Choroid plexus epithelial cell (primary cell): ENCODE data around the gene ZNF792.

ENCODE experiments used
- DNase-seq: peaks from one replicate; pipeline ENCODE4 v3.0.0-alpha.2; 2010; ENCODE audit warnings: low read depth
- H3K4me3 ChIP-seq: 2 replicates; pipeline ENCODE4 v1.5.1; 2011; ENCODE audit warnings: low read depth, mild to moderate bottlenecking, control low read depth, low read length, moderate library complexity
- TF ChIP-seq, protein P1 (sequence below): conservative IDR thresholded peaks from 2 replicates; pipeline ENCODE4 v1.5.1; 2011; ENCODE audit warnings: low read depth, mild to moderate bottlenecking, control low read depth, inconsistent platforms, low read length, moderate library complexity

ZNF792 gene

DNA sequence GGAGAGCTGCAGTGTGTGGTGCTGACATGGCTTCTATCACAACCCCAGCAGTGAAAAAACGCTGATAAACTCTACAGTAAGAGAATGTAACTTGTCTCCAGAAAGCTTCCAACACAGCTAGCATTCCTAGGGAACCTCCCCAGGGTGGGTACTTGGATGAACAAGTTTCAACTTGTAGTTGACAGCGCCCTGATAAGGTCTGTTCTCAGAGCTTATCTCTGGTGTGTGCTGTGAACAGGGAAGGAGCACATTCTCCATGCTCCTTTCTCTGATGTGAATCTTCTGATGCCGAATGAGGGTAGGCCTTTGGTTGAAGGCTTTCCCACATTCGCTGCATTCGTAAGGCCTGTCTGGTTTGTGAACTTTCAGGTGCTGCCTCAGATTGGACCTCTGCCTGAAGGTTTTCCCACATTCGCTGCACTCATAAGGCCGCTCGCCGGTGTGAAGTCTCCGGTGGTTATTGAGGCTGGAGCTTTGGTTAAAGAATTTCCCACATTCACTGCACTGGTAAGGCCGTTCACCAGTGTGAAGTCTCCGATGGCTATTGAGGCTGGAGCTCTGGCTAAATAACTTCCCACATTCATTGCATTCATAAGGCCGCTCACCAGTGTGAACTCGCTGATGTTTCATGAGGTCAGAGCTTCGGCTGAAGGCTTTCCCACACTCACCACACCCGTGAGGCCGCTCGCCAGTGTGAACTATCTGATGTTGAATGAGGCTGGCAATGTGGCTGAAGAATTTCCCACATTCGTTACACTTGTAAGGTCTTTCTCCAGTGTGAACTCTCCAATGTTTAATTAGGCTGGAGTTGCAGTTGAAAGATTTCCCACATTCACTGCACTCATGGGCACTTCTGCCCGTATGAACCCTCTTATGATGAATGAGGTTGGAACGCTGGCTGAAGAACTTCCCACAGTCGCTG lies 5.9 kb downstream of the ZNF792 start:
- H3K4me3 ChIP-seq, result no peak overlapping the region
- TF ChIP-seq, protein P1, sequence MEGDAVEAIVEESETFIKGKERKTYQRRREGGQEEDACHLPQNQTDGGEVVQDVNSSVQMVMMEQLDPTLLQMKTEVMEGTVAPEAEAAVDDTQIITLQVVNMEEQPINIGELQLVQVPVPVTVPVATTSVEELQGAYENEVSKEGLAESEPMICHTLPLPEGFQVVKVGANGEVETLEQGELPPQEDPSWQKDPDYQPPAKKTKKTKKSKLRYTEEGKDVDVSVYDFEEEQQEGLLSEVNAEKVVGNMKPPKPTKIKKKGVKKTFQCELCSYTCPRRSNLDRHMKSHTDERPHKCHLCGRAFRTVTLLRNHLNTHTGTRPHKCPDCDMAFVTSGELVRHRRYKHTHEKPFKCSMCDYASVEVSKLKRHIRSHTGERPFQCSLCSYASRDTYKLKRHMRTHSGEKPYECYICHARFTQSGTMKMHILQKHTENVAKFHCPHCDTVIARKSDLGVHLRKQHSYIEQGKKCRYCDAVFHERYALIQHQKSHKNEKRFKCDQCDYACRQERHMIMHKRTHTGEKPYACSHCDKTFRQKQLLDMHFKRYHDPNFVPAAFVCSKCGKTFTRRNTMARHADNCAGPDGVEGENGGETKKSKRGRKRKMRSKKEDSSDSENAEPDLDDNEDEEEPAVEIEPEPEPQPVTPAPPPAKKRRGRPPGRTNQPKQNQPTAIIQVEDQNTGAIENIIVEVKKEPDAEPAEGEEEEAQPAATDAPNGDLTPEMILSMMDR, result no peak
- DNase-seq, result no peak

DNA sequence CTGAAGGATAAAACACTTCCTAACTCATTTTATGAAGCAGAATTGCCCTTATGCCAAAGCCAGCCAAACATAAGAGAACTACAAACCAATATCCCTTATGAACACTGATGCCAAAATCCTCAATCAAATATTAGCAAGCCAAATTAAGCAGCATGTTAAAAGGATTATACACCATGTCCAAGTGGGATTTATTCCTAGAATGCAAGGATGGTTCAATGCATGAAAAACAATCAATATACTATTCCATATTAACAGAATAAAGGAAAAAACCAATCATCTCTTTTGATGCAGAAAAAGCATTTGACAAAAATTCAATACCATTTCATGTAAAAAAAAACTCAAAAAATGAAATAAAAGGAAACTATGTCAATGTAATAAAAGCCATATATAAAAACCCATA lies 10.9 kb downstream of the ZNF792 start:
- DNase-seq, result no peak
- TF ChIP-seq, protein P1, result no peak
- H3K4me3 ChIP-seq, result no peak overlapping the region

DNA sequence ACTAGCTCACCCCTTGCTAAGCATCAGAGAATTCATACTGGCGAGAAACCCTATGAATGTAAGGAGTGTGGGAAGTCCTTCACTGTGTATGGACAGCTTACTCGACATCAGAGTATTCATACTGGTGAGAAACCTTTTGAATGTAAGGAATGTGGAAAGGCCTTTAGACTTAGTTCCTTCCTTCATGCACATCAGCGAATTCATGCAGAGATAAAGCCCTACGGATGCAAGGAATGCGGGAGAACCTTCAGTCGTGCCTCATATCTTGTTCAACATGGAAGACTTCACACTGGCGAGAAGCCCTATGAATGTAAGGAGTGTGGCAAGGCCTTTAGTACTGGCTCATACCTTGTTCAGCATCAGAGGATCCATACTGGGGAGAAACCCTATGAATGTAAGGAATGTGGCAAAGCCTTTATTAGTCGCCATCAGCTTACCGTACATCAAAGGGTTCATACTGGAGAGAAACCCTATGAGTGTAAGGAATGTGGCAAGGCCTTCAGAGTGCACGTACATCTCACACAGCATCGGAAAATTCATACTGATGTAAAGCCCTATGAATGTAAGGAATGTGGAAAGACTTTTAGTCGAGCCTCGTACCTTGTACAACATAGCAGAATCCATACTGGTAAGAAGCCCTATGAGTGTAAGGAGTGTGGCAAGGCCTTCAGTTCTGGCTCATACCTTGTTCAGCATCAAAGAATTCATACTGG lies 20.0 kb downstream of the ZNF792 start:
- TF ChIP-seq, protein P1, result no peak
- no peak overlapping the region for H3K4me3 ChIP-seq
- DNase-seq, result no peak

DNA sequence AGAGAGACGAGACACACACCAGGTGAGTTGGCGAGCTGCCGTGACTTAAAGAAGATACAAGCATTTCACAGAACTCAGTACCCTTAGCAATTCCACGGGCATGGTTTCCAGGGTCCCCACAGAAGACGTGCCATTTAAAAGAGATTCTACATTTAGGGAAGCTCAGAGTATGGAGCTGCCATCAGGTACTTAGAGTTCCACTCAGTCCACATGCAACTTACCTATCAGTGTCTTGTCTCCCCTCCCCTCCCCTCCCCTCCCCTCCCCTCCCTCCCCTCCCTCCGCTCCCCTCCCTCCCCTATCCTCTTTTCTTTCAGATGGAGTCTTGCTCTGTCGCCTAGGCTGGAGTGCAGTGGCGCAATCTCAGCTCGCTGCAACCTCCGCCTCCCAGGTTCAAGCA lies 25.1 kb downstream of the ZNF792 start:
- TF ChIP-seq, protein P1, result no peak
- H3K4me3 ChIP-seq, result no peak overlapping the region
- DNase-seq, result no peak

DNA sequence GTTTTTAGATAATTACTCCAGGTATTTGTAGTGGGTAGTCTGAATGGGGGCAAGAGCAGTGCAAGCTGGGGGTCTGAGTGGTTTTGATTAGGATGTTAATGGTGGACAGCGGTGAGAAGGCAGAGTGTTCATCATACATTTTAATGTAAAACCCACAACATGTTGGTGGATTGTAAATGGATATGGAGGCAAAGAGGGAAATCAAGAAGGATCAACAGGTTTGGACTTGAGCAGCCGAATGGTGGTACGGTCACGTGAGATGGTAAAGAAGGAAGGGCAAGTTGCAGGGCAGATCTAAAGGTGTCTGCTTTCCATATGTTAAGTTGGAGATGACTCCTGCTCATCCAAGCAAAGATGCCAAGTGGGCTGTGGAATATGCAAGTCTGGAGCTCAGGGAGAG lies 27.8 kb downstream of the ZNF792 start:
- TF ChIP-seq, protein P1, result no peak
- H3K4me3 ChIP-seq, result no peak overlapping the region
- no peak for DNase-seq

DNA sequence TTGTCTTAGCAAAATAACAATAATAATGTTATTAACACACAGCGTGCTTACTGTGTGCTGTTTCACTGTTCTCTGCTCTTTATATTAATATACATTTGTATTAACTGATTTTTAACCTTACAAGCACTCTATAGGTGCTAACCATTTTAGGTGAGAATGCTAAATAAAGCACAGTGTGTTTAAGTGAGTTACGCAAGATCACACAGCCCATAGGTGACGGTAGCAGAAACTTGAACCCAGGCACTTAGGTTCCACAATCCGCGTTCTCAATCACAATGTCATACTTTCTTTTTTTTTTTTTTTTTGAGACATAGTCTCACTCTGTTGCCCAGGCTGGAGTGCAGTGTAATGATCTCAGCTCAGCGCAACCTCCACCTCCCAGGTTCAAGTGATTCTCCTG lies 31.5 kb downstream of the ZNF792 start:
- TF ChIP-seq, protein P1, result no peak

More for the DNA sequence above, 31.5 kb downstream of the ZNF792 start:
- no peak for DNase-seq
- H3K4me3 ChIP-seq, result no peak overlapping the region
